HepG2 (cell line): ENCODE measurements around the gene CFD. TPM values are rescaled to one million over a fixed set of nuclear protein-coding genes. Genes with fewer than 3 reads are reported as not detected.

Experiments
- ATF7-NPFF ChIP-seq: sonication (generic); formaldehyde crosslinking; IDR thresholded peaks from 2 replicates; pipeline ENCODE4 v1.8.1; 2023; ENCODE audit warnings: mild to moderate bottlenecking, low read depth, missing genetic modification reagents, moderate library complexity
- ETV5 ChIP-seq: IDR thresholded peaks from 2 replicates; pipeline ENCODE4 v1.6.1; 2018; ENCODE audit warnings: missing biosample characterization, missing genetic modification reagents, inconsistent platforms, borderline replicate concordance
- HNRNPUL1 ChIP-seq: fragments of 200-400 bp; formaldehyde crosslinking; IDR thresholded peaks from 2 replicates; pipeline ENCODE4 v1.6.1; 2017; ENCODE audit warnings: low read depth, mild to moderate bottlenecking, low read length, moderate library complexity
- KLF6 ChIP-seq: IDR thresholded peaks from 2 replicates; pipeline ENCODE4 v1.8.0; 2016; ENCODE audit warnings: missing biosample characterization, missing genetic modification reagents
- MBNL3 ChIP-seq: fragments of 250-450 bp; sonication (Bioruptor Pico); conservative IDR thresholded peaks from 2 replicates; pipeline ENCODE4 v1.8.0; 2022; ENCODE audit warnings: mild to moderate bottlenecking, inconsistent platforms
- MTA1 ChIP-seq: sonication (generic); formaldehyde crosslinking; IDR thresholded peaks from 2 replicates; pipeline ENCODE4 v1.4.0; 2020; ENCODE audit warnings: missing genetic modification reagents, mild to moderate bottlenecking, borderline replicate concordance
- PCBP1 ChIP-seq: fragments of 200-400 bp; formaldehyde crosslinking; IDR thresholded peaks from 2 replicates; pipeline ENCODE4 v1.6.1; 2017; ENCODE audit warnings: mild to moderate bottlenecking, low read depth, low read length, borderline replicate concordance
- WIZ ChIP-seq: sonication (generic); formaldehyde crosslinking; IDR thresholded peaks from 2 replicates; pipeline ENCODE4 v1.5.1; 2020; ENCODE audit warnings: mild to moderate bottlenecking, missing genetic modification reagents
- ZMYM2 ChIP-seq: sonication (generic); formaldehyde crosslinking; IDR thresholded peaks from 2 replicates; pipeline ENCODE4 v1.8.0; 2022; ENCODE audit warnings: mild to moderate bottlenecking, missing genetic modification reagents
- ZNF232 ChIP-seq: sonication (generic); formaldehyde crosslinking; IDR thresholded peaks from 2 replicates; pipeline ENCODE4 v1.4.0; 2020; ENCODE audit warnings: missing genetic modification reagents, borderline replicate concordance
- ZNF3 ChIP-seq: IDR thresholded peaks from 2 replicates; pipeline ENCODE4 v1.7.0; 2017; ENCODE audit warnings: inconsistent platforms
- ZNF33B ChIP-seq: sonication (generic); formaldehyde crosslinking; IDR thresholded peaks from 2 replicates; pipeline ENCODE4 v1.5.1; 2020; ENCODE audit warnings: mild to moderate bottlenecking, missing genetic modification reagents
- ZNF607 ChIP-seq: sonication (generic); formaldehyde crosslinking; IDR thresholded peaks from 2 replicates; pipeline ENCODE4 v1.5.1; 2020; ENCODE audit warnings: missing genetic modification reagents, mild to moderate bottlenecking, borderline replicate concordance
- ZNF652 ChIP-seq: IDR thresholded peaks from 2 replicates; pipeline ENCODE4 v1.6.1; 2016; ENCODE audit warnings: low read depth, borderline replicate concordance
- ZZZ3 ChIP-seq: sonication (generic); formaldehyde crosslinking; IDR thresholded peaks from 2 replicates; pipeline ENCODE4 v1.4.0; 2020; ENCODE audit warnings: missing genetic modification reagents, mild to moderate bottlenecking, borderline replicate concordance
- polyA plus RNA-seq, 8 experiments: library from polyadenylated mRNA; depleted of rRNA in 3 of 8; stranded (reverse) in 7 of 8; unstranded in 1 of 8; fragments of >200 nt; fragmentation: Illumina TruSeq in 4 of 8; extraction: Trizol in 4 of 8; gene quantifications; 2 replicates each; pipeline versions ENCODE4 v1.2.1 to v1.2.3, GENCODE V29; 2011 to 2016; ENCODE audit warnings: low read depth in 4 of 8, missing spikeins in 1 of 8, mixed read lengths in 1 of 8; ENCODE audit not compliant: insufficient read depth in 1 of 8
- total RNA-seq, 5 experiments: library from RNA; depleted of rRNA; stranded (reverse); fragments of >200 nt; fragmentation: Illumina TruSeq; extraction: Trizol; gene quantifications; 2 replicates each; pipeline ENCODE4 v1.2.3, GENCODE V29; 2016; ENCODE audit warnings: low read depth in 1 of 5
- TF ChIP-seq, protein P1 (sequence below): IDR thresholded peaks from 2 replicates; pipeline ENCODE4 v1.4.0; 2020; ENCODE audit warnings: mild to moderate bottlenecking, missing genetic modification reagents
- TF ChIP-seq, protein P2 (sequence below): sonication (generic); formaldehyde crosslinking; IDR thresholded peaks from 2 replicates; pipeline ENCODE4; 2020; ENCODE audit warnings: missing genetic modification reagents, mild to moderate bottlenecking, borderline replicate concordance
- TF ChIP-seq, protein P3 (sequence below): fragments of 450-650 bp; IDR thresholded peaks from 2 replicates; pipeline ENCODE4 v1.6.1; 2017; ENCODE audit warnings: mild to moderate bottlenecking
- TF ChIP-seq, protein P4 (sequence below): IDR thresholded peaks from 2 replicates; pipeline ENCODE4 v1.6.1; 2016; ENCODE audit warnings: control low read depth

CFD gene
- total and polyA plus RNA-seq, 2 of the 13 experiments (the other 11 are each of a cell fraction or from before 2014, with no cell fraction given) = 2.3 to 4.6 TPM

DNA sequence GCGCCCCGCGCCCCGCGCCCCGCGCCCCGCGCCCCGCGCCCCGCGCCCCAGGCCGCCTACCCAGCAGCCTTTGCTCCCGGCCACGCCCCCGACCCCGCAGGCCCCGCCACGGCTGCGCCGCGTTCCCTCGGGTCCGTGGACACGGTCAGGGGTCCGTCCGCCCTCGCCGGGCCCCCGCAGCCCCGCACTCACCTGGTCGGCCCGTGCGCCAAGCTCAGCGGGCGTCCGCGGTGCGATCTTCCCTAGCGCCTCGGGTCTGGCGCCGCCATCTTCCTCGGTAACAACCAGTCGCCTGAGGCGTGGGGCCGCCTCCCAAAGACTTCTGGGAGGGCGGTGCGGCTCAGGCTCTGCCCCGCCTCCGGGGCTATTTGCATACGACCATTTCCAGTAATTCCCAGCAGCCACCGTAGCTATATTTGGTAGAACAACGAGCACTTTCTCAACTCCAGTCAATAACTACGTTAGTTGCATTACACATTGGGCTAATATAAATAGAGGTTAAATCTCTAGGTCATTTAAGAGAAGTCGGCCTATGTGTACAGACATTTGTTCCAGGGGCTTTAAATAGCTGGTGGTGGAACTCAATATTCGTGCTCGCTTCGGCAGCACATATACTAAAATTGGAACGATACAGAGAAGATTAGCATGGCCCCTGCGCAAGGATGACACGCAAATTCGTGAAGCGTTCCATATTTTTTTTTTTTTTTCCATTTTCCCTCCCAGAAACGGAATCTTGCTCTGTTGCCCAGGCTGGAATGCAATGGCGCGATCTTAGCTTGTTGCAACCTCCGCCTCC is 33.6 kb downstream of the CFD start, which contains the start of the genes MED16 and RNU6-9 (continued):
- TF ChIP-seq, protein P1, sequence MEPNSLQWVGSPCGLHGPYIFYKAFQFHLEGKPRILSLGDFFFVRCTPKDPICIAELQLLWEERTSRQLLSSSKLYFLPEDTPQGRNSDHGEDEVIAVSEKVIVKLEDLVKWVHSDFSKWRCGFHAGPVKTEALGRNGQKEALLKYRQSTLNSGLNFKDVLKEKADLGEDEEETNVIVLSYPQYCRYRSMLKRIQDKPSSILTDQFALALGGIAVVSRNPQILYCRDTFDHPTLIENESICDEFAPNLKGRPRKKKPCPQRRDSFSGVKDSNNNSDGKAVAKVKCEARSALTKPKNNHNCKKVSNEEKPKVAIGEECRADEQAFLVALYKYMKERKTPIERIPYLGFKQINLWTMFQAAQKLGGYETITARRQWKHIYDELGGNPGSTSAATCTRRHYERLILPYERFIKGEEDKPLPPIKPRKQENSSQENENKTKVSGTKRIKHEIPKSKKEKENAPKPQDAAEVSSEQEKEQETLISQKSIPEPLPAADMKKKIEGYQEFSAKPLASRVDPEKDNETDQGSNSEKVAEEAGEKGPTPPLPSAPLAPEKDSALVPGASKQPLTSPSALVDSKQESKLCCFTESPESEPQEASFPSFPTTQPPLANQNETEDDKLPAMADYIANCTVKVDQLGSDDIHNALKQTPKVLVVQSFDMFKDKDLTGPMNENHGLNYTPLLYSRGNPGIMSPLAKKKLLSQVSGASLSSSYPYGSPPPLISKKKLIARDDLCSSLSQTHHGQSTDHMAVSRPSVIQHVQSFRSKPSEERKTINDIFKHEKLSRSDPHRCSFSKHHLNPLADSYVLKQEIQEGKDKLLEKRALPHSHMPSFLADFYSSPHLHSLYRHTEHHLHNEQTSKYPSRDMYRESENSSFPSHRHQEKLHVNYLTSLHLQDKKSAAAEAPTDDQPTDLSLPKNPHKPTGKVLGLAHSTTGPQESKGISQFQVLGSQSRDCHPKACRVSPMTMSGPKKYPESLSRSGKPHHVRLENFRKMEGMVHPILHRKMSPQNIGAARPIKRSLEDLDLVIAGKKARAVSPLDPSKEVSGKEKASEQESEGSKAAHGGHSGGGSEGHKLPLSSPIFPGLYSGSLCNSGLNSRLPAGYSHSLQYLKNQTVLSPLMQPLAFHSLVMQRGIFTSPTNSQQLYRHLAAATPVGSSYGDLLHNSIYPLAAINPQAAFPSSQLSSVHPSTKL = peak; percentile 30; the same call in 1 of the 2 replicates
- TF ChIP-seq MBNL3 (CRISPR knock-in tag) (no peak), ETV5 (CRISPR knock-in tag) (no peak), ZNF232 (CRISPR knock-in tag) (0 out of 2 replicates have a peak, but pooled peaks have one; percentile 31), ZZZ3 (no peak), ZNF652 (CRISPR knock-in tag) (no peak), HNRNPUL1 (no peak), ZMYM2 (CRISPR knock-in tag) (no peak), WIZ (CRISPR knock-in tag) (no peak), MTA1 (CRISPR knock-in tag) (no peak), ZNF3 (no peak), KLF6 (CRISPR knock-in tag) (no peak), PCBP1 (no peak), ZNF33B (CRISPR knock-in tag) (no peak), ATF7-NPFF (CRISPR knock-in tag) (peak; percentile 52; the same call in 1 of the 2 replicates), ZNF607 (CRISPR knock-in tag) (peak; percentile 66)
- TF ChIP-seq, protein P2, sequence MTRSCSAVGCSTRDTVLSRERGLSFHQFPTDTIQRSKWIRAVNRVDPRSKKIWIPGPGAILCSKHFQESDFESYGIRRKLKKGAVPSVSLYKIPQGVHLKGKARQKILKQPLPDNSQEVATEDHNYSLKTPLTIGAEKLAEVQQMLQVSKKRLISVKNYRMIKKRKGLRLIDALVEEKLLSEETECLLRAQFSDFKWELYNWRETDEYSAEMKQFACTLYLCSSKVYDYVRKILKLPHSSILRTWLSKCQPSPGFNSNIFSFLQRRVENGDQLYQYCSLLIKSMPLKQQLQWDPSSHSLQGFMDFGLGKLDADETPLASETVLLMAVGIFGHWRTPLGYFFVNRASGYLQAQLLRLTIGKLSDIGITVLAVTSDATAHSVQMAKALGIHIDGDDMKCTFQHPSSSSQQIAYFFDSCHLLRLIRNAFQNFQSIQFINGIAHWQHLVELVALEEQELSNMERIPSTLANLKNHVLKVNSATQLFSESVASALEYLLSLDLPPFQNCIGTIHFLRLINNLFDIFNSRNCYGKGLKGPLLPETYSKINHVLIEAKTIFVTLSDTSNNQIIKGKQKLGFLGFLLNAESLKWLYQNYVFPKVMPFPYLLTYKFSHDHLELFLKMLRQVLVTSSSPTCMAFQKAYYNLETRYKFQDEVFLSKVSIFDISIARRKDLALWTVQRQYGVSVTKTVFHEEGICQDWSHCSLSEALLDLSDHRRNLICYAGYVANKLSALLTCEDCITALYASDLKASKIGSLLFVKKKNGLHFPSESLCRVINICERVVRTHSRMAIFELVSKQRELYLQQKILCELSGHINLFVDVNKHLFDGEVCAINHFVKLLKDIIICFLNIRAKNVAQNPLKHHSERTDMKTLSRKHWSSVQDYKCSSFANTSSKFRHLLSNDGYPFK (CRISPR knock-in tag) = peak; percentile 96
- TF ChIP-seq, protein P3, sequence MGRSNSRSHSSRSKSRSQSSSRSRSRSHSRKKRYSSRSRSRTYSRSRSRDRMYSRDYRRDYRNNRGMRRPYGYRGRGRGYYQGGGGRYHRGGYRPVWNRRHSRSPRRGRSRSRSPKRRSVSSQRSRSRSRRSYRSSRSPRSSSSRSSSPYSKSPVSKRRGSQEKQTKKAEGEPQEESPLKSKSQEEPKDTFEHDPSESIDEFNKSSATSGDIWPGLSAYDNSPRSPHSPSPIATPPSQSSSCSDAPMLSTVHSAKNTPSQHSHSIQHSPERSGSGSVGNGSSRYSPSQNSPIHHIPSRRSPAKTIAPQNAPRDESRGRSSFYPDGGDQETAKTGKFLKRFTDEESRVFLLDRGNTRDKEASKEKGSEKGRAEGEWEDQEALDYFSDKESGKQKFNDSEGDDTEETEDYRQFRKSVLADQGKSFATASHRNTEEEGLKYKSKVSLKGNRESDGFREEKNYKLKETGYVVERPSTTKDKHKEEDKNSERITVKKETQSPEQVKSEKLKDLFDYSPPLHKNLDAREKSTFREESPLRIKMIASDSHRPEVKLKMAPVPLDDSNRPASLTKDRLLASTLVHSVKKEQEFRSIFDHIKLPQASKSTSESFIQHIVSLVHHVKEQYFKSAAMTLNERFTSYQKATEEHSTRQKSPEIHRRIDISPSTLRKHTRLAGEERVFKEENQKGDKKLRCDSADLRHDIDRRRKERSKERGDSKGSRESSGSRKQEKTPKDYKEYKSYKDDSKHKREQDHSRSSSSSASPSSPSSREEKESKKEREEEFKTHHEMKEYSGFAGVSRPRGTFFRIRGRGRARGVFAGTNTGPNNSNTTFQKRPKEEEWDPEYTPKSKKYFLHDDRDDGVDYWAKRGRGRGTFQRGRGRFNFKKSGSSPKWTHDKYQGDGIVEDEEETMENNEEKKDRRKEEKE = no peak
- TF ChIP-seq, protein P4, sequence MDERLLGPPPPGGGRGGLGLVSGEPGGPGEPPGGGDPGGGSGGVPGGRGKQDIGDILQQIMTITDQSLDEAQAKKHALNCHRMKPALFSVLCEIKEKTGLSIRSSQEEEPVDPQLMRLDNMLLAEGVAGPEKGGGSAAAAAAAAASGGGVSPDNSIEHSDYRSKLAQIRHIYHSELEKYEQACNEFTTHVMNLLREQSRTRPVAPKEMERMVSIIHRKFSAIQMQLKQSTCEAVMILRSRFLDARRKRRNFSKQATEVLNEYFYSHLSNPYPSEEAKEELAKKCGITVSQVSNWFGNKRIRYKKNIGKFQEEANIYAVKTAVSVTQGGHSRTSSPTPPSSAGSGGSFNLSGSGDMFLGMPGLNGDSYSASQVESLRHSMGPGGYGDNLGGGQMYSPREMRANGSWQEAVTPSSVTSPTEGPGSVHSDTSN (CRISPR knock-in tag) = no peak
